ENCODE data around the gene ASGR2. TPM values are rescaled to one million over a fixed set of nuclear protein-coding genes. Genes with fewer than 3 reads are reported as not detected.
"Not testable (repeated sequence)": the region's sequence is repeated elsewhere in the genome, so short reads cannot be mapped to it uniquely, and the experiment has no call there.

Gene ASGR2, protein sequence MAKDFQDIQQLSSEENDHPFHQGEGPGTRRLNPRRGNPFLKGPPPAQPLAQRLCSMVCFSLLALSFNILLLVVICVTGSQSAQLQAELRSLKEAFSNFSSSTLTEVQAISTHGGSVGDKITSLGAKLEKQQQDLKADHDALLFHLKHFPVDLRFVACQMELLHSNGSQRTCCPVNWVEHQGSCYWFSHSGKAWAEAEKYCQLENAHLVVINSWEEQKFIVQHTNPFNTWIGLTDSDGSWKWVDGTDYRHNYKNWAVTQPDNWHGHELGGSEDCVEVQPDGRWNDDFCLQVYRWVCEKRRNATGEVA
- polyA plus RNA-seq (2012; ENCODE audit: low read depth, missing spikeins), result 0.15 TPM

DNA sequence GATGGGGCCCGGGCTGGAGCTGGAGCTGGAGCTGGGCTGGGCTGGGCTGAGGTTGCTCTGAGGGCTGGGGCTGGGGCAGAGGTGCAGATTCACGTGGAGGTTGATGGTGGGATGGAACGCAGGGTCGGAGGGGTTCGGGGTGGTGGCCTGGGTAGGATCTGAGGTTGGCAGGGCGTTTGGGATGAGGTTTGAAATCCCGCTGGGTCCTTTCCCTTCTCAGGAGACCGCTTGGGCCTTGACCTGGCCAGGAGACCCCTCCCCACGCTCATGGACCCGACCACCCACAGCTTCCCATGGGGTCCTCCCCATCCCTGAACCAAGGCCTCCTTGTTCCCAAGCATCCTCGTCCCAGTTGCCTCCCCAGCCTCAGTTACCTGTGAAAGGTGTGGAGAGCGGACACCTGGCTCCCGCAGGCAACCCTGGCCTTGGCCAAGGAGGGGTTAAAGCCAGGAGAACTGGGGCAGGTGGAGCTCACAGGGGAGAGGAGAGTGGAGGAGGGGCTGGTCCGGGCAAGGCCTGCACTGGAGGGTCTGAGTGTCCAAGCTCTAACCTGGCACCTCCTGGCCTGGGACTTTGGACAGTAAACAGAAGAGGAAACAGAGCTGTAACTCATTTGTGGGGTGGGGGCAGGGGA lies at the start of gene ASGR2:
Gene ASGR2, minus strand, starts transcription at position 582 of the 634 bp plus-strand sequence. CDS start 582 bp downstream, outside the sequence.
- FAIRE-seq (no peak), DNase-seq (ENCODE audit: insufficient read length, low spot score) (no peak)
- TF ChIP-seq POU2F2 (IDR thresholded peaks at IDR 0.05; ENCODE audit: low read depth, low read length) (no peak), SPI1 (IDR thresholded peaks at IDR 0.05; ENCODE audit: low read depth, low read length) (no peak), POLR2A (IDR thresholded peaks at IDR 0.05; ENCODE audit: low read depth, low read length) (no peak), PAX5 (IDR thresholded peaks at IDR 0.05; ENCODE audit: insufficient read depth, low read length, severe bottlenecking) (no peak), POLR2AphosphoS5 (IDR thresholded peaks at IDR 0.05; ENCODE audit: low read depth, low read length) (no peak), TAF1 (IDR thresholded peaks at IDR 0.05; ENCODE audit: low read depth, low read length) (no peak)

DNA sequence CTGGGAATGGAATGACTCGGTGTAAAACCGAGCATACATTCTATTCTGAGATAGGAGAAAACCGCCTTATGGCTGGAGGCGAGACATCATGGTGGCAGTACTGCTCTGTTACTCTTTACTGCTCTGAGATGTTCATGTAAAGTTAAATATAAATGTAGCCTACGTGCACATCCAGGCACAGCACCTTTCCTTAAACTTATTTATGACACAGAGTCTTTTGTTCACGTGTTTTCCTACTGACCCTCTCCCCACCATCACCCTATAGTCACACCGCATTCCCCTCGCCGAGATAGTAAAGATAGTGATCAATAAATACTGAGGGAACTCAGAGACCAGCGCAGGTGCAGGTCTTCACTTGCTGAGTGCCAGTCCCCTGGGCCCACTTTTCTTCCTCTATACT lies 44.9 kb upstream of the ASGR2 start:
- DNase-seq (ENCODE audit: insufficient read length, low spot score); FAIRE-seq: not testable (repeated sequence)

DNA sequence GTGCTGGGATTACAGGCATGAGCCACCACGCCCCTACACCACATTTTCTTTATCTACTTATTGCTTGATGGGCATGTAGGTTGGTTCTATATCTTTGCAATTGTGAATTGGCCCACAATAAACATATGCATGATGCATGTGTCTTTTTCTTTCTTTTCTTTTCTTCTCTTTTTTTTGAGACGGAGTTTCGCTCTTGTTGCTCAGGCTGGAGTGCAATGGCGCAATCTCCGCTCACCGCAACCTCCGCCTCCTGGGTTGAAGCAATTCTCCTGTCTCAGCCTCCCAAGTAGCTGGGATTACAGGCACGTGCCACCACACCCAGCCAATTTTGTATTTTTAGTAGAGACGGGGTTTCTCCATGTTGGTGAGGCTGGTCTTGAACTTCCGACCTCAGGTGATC lies 43.8 kb upstream of the ASGR2 start:
- not testable (repeated sequence) for FAIRE-seq

DNA sequence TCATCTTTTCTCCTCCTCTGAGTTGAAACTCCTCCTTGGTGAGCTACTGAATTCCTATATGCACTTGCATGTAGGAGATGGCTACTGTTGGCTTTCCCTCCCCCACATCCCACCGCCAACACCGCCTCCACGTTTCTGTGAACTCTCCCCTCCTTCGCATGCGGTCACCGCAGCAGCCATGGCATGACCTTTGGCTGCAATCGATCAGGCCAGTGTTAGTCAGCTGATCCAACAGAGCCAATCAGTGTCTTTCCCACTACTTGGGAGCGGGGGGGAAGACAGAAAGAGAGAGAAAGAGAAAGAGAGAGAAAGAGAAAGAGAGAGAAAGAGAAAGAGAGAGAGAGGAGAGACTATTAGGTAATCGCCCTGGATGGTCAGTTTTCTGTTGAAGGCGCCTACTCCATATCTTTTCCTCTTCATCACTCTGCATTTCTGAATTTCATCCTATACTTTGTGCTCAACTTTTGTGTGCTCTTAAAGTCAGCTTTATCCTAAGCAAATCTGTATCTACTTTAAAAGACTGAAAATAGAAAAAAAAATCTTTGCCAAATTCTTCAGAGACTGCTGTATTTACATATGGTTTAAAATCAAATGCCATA lies 41.8 kb upstream of the ASGR2 start:
- TF ChIP-seq POU2F2 (IDR thresholded peaks at IDR 0.05; ENCODE audit: low read depth, low read length), result no peak
- no peak for TF ChIP-seq PAX5 (IDR thresholded peaks at IDR 0.05; ENCODE audit: insufficient read depth, low read length, severe bottlenecking)
- TF ChIP-seq SPI1 (IDR thresholded peaks at IDR 0.05; ENCODE audit: low read depth, low read length), result no peak
- no peak for TF ChIP-seq TAF1 (IDR thresholded peaks at IDR 0.05; ENCODE audit: low read depth, low read length)
- TF ChIP-seq POLR2AphosphoS5 (IDR thresholded peaks at IDR 0.05; ENCODE audit: low read depth, low read length), result no peak
- no peak for TF ChIP-seq POLR2A (IDR thresholded peaks at IDR 0.05; ENCODE audit: low read depth, low read length)

More for the DNA sequence above, 43.8 kb upstream of the ASGR2 start:
- DNase-seq (ENCODE audit: insufficient read length, low spot score), result not testable (repeated sequence)

DNA sequence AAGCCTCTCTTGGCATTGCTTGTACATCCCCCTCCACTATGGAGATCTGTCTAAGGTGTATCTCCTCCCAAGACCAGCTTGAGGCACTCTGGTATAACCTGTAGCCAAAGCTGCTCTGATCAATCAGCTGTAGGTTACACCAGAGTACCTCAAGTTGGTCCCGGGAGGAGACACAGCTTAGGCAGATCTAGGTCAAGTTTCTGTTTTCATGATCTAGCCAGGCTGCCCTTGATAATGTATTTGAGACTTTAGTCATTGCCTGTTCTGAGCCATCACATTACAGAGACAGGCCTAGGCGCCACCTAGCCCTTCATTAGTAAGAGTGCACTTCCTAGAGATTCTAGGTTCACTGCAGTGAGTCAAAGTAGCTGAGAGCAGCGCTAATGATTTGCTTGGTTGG lies 33.1 kb upstream of the ASGR2 start:
- no peak for FAIRE-seq
- no peak for TF ChIP-seq POLR2A (IDR thresholded peaks at IDR 0.05; ENCODE audit: low read depth, low read length)
- TF ChIP-seq PAX5 (IDR thresholded peaks at IDR 0.05; ENCODE audit: insufficient read depth, low read length, severe bottlenecking), result no peak
- no peak for TF ChIP-seq POLR2AphosphoS5 (IDR thresholded peaks at IDR 0.05; ENCODE audit: low read depth, low read length)
- TF ChIP-seq SPI1 (IDR thresholded peaks at IDR 0.05; ENCODE audit: low read depth, low read length), result no peak
- TF ChIP-seq TAF1 (IDR thresholded peaks at IDR 0.05; ENCODE audit: low read depth, low read length), result no peak
- TF ChIP-seq POU2F2 (IDR thresholded peaks at IDR 0.05; ENCODE audit: low read depth, low read length), result no peak
- no peak for DNase-seq (ENCODE audit: insufficient read length, low spot score)

More for the DNA sequence above, 41.8 kb upstream of the ASGR2 start:
- DNase-seq (ENCODE audit: insufficient read length, low spot score), result no peak
- FAIRE-seq, result no peak

DNA sequence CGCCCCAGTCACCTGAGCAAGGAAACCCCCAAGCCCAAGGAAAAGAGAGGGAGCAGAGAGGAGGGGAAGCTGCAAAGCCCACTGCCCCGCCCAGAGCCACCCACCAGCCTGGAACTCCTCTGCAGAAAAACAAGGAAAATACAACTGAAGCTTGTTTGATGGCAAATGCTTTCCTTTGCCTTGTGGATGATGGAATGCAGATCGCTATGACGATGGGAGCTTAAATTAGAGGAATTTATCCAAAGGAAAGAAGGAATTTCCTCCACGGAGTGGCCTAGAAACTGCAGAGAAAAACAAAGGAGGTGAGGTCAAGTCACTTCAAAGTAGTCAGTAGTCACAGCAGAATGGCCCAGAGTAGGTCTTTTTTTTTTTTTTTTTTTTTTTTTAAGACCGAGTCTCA lies 31.5 kb upstream of the ASGR2 start:
- no peak for TF ChIP-seq TAF1 (IDR thresholded peaks at IDR 0.05; ENCODE audit: low read depth, low read length)
- TF ChIP-seq PAX5 (IDR thresholded peaks at IDR 0.05; ENCODE audit: insufficient read depth, low read length, severe bottlenecking), result no peak
- TF ChIP-seq POU2F2 (IDR thresholded peaks at IDR 0.05; ENCODE audit: low read depth, low read length), result no peak
- no peak for TF ChIP-seq POLR2AphosphoS5 (IDR thresholded peaks at IDR 0.05; ENCODE audit: low read depth, low read length)
- TF ChIP-seq POLR2A (IDR thresholded peaks at IDR 0.05; ENCODE audit: low read depth, low read length), result no peak
- TF ChIP-seq SPI1 (IDR thresholded peaks at IDR 0.05; ENCODE audit: low read depth, low read length), result no peak
- DNase-seq (ENCODE audit: insufficient read length, low spot score) (no peak), FAIRE-seq (no peak)

DNA sequence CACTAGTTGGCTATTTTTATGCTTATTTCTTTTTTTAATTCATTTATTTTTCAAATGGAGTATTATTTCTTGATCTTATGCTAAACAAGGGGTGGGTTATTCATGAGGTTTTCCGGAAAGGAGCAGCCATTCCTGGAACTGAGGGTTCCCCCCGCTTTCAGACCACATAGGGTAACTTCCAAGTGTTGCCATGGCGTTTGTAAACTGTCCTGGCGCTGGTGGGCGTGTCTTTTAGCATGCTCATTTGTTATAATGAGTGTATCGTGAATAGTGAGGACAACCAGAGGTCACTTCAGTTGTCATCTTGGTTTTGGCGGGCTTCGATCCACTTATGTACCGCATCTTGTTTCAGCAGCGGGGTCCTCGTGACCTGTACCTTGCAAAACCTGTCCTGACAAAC lies 29.6 kb upstream of the ASGR2 start:
- no peak for DNase-seq (ENCODE audit: insufficient read length, low spot score)
- no peak for TF ChIP-seq SPI1 (IDR thresholded peaks at IDR 0.05; ENCODE audit: low read depth, low read length)
- TF ChIP-seq POU2F2 (IDR thresholded peaks at IDR 0.05; ENCODE audit: low read depth, low read length), result no peak
- no peak for TF ChIP-seq TAF1 (IDR thresholded peaks at IDR 0.05; ENCODE audit: low read depth, low read length)
- TF ChIP-seq POLR2AphosphoS5 (IDR thresholded peaks at IDR 0.05; ENCODE audit: low read depth, low read length), result no peak
- no peak for TF ChIP-seq POLR2A (IDR thresholded peaks at IDR 0.05; ENCODE audit: low read depth, low read length)
- no peak for TF ChIP-seq PAX5 (IDR thresholded peaks at IDR 0.05; ENCODE audit: insufficient read depth, low read length, severe bottlenecking)
- no peak for FAIRE-seq

DNA sequence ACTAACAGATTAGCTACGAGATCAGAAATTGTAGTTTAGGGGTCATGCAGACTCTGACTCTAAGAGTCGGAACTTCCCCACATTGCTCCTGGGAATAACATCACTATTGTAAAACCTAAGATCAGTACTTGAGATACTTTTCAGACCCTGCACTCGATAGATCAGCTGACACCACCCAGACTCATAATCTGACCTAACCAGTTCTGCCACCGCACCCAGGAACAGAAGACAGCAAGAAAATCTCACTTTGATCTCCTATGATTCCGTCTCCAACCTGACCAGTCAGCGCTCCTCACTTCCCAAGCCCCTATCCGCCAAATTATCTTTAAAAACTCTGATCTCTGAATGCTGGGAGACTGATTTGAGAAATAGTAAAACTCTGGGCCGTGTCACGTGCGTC lies 27.2 kb upstream of the ASGR2 start:
- TF ChIP-seq POLR2AphosphoS5 (IDR thresholded peaks at IDR 0.05; ENCODE audit: low read depth, low read length), result no peak
- no peak for TF ChIP-seq POU2F2 (IDR thresholded peaks at IDR 0.05; ENCODE audit: low read depth, low read length)
- no peak for TF ChIP-seq POLR2A (IDR thresholded peaks at IDR 0.05; ENCODE audit: low read depth, low read length)
- no peak for TF ChIP-seq PAX5 (IDR thresholded peaks at IDR 0.05; ENCODE audit: insufficient read depth, low read length, severe bottlenecking)
- TF ChIP-seq TAF1 (IDR thresholded peaks at IDR 0.05; ENCODE audit: low read depth, low read length), result no peak
- TF ChIP-seq SPI1 (IDR thresholded peaks at IDR 0.05; ENCODE audit: low read depth, low read length), result no peak
- DNase-seq (ENCODE audit: insufficient read length, low spot score) (no peak), FAIRE-seq (no peak)

DNA sequence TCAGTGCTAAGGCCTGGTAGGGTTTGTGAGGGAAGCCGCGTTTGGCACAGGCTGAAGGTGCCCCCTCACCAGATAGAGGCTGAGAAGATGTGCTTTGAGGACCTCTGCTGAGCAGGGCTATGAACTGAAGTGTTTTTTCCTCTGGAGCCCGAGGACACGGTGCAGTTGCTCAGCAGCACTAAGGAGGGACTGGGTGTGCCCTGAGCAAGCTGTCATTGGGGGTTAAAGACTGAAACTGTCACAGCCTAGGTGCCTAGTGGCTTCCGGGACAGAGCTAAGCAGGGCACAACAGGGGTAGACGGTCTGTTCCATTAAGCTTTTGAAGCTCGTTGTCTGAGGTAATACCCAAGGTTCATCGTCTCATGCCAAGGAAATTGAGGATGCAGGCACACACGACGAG lies 24.8 kb upstream of the ASGR2 start:
- no peak for DNase-seq (ENCODE audit: insufficient read length, low spot score)
- FAIRE-seq, result no peak
- no peak for TF ChIP-seq PAX5 (IDR thresholded peaks at IDR 0.05; ENCODE audit: insufficient read depth, low read length, severe bottlenecking)
- TF ChIP-seq TAF1 (IDR thresholded peaks at IDR 0.05; ENCODE audit: low read depth, low read length), result no peak
- no peak for TF ChIP-seq POLR2AphosphoS5 (IDR thresholded peaks at IDR 0.05; ENCODE audit: low read depth, low read length)
- no peak for TF ChIP-seq POU2F2 (IDR thresholded peaks at IDR 0.05; ENCODE audit: low read depth, low read length)
- no peak for TF ChIP-seq POLR2A (IDR thresholded peaks at IDR 0.05; ENCODE audit: low read depth, low read length)
- TF ChIP-seq SPI1 (IDR thresholded peaks at IDR 0.05; ENCODE audit: low read depth, low read length), result no peak

Measured in GM12891 (cell line).